Measurements from ENCODE around the gene B9D1.

B9D1 gene

DNA sequence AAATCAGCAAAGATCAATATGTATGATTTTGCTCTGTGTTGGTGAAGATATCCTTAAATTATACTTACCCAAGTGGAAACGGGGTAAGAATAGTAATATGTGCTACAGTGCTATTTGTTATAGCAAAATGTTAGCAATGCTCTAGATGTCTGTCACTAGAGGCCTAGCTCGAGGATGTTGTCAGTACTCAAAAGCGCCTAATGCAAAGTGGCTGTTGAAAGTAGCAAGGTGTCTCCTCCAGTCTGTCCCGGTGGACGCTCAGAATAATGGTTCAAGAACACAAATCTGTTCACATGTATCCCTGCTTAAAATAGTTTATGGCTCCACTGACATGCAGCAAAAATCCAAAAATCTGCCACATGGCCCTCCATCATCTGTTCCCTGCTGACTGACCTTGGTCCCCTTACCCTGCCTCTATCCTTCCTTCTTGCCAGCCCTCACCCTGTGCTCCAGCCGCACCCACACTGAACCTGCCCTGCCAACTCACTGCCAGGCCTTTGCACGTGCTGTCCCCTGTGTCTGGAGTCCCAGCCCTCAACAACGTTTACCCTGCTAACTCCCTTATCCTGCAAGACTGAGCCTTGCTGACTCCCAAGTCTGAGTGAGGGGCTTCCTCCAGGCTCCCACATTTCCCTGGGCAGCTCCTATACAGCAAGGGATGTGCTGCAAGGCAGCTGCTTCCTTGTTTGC is 38.9 kb upstream of the B9D1 start:
- H3K4me3 ChIP-seq (ENCODE audit: low read depth, low read length) = no peak overlapping the region
- DNase-seq (ENCODE audit: low read depth) = no peak
- TF ChIP-seq, protein P1, sequence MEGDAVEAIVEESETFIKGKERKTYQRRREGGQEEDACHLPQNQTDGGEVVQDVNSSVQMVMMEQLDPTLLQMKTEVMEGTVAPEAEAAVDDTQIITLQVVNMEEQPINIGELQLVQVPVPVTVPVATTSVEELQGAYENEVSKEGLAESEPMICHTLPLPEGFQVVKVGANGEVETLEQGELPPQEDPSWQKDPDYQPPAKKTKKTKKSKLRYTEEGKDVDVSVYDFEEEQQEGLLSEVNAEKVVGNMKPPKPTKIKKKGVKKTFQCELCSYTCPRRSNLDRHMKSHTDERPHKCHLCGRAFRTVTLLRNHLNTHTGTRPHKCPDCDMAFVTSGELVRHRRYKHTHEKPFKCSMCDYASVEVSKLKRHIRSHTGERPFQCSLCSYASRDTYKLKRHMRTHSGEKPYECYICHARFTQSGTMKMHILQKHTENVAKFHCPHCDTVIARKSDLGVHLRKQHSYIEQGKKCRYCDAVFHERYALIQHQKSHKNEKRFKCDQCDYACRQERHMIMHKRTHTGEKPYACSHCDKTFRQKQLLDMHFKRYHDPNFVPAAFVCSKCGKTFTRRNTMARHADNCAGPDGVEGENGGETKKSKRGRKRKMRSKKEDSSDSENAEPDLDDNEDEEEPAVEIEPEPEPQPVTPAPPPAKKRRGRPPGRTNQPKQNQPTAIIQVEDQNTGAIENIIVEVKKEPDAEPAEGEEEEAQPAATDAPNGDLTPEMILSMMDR (IDR thresholded peaks at IDR 0.05; ENCODE audit: low read depth, low read length, missing control alignments) = no peak

DNA sequence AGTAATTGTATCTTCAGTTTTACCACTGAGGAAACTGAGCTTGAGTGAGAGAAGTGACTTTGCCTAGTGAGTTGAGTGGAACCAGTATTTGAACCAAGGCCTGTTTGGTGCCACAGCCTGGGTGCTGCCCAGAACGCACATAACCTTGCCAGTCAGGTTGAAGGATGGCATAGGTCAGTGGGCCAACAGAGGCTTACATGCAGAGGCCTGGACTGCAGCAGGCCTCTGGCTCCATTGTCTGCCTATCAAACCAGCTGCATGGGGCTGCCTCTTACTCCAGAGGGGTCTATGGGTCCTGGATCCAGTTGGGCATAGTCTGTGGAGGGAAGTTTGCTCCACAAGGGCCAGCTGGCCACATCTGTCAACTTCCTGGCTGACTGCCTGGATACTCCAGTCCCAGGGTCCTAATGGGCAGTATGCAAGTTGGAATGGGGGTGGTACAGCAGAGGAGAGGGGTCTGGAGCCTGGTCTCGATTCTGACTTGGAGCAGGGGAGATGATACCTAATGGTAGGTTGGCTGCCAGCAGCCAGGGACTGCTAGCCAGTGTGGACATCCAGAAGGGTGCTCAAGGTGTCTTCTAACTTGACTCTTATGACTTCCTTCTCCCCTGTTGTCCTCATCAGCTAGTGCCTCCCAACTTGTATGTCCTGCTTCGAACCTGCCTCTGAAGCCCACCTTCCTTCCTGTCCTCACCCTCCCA is 37.4 kb upstream of the B9D1 start:
- TF ChIP-seq, protein P1 (IDR thresholded peaks at IDR 0.05; ENCODE audit: low read depth, low read length, missing control alignments) = no peak
- no peak for DNase-seq (ENCODE audit: low read depth)
- H3K4me3 ChIP-seq (ENCODE audit: low read depth, low read length) = no peak overlapping the region

DNA sequence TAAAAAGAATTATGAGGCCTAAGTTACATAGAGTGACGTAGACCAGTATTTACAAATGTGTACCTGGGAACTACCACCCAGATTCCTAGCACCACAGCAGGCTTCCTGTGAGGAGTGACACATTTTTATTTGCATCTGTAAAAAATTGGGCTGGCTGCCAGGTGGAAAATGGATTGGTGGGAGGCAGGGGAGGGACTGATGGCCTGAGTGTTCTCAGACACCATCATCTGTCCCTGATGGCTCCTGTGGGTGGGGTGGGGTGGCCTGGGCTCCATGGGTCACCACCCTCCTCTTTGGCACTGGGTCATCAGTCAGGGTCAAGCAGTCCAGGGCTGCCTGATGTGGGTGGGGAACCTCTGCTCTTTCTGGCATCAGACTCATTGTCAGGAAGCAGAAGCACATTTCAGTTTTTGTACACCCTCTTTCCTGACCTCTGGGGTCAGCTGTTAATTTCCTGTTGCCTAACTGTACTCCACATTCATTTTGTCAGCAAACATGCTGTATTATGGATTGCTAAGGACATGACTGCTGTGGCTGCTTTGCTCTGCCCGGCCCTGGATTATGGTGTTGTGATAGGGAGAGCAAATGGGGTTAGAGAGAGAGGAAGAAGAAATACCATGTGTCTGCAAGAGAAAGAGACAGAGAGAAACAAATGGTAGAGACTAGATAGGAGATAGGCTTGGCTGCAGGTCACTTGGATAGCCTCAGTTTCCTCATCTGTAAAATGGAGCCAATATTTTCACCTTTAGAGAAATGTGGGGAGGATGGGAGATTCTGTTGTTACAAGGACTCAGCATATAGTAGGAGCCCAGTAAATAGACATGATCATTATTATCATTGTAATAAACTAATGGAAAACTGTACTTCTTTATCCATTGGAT is 36.0 kb upstream of the B9D1 start:
- H3K4me3 ChIP-seq (ENCODE audit: low read depth, low read length) = no peak overlapping the region
- DNase-seq (ENCODE audit: low read depth) = no peak
- TF ChIP-seq, protein P1 (IDR thresholded peaks at IDR 0.05; ENCODE audit: low read depth, low read length, missing control alignments) = no peak

DNA sequence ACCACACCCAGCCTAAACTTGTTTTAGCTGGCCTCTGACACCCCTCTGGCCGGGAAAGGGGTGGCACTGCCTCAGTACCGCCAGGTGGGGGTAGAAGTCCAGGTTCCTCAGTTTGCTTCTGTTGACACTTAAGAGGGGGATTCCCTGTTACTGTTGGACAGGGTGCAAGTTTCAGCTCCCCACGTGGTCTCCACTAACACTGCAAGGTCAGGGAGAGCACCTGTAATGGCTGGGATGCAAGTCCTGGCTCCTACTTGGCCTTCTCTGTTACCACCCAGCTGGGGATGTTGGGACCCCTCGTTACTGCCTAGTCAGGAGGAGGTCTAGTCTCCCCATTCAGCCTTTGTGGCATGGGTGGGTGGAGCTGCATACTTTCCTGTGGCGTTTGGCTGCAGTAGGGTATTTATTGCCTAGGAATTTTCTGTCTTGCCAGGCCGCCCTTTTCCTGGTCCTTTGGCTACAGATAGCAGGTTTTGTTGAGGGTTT is 35.1 kb upstream of the B9D1 start:
- no peak for DNase-seq (ENCODE audit: low read depth)

DNA sequence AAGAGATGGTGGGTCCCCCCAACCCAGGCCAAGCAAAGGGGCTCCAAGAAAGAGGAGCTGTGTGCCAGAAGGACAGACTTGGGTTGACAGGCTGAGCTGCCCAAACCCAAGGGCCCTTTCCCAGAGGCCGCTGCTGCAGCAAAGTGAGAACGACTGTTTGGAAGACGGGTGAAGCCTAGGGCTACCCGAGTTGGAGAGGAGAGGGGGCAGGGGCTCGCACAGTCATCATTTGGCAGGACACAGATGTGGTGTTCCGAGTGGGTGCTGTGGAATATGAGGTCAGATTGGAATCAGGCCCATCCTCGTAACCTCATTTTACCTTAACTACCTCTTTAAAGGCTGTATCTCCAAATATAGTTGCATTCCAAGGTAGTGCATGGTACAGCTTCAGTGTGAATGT is 29.8 kb upstream of the B9D1 start:
- DNase-seq (ENCODE audit: low read depth) = no peak
- TF ChIP-seq, protein P1 (IDR thresholded peaks at IDR 0.05; ENCODE audit: low read depth, low read length, missing control alignments) = no peak
- H3K4me3 ChIP-seq (ENCODE audit: low read depth, low read length) = no peak overlapping the region

More for the DNA sequence above, 35.1 kb upstream of the B9D1 start:
- H3K4me3 ChIP-seq (ENCODE audit: low read depth, low read length) = no peak overlapping the region
- TF ChIP-seq, protein P1 (IDR thresholded peaks at IDR 0.05; ENCODE audit: low read depth, low read length, missing control alignments) = peak; percentile 46

DNA sequence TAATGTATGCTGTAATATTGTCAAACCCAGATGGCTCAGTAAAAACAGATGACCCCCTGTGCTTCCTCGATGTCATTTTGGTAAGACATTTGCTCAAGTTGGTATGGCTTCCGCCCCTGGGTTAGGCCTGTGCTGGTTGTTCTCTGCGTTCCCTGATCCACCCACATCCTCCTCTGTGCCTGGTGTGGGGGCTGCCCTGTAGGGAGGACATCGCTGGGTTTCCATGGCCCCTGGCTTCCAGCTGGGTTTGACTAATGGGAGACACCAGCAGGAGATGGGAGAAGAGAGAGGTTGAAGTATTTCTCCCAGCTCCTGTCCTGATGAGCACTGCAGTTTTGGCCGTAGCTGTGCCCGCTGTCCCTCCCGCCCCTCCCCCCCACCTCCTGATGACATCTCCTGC is 28.9 kb upstream of the B9D1 start:
- H3K4me3 ChIP-seq (ENCODE audit: low read depth, low read length) = no peak overlapping the region
- TF ChIP-seq, protein P1 (IDR thresholded peaks at IDR 0.05; ENCODE audit: low read depth, low read length, missing control alignments) = no peak
- no peak for DNase-seq (ENCODE audit: low read depth)

Data from GM12864 (cell line).